Chondrocyte (in vitro differentiated cells): ENCODE results near the gene OSMR. TPM values are rescaled to one million over a fixed set of nuclear protein-coding genes. Genes with fewer than 3 reads are reported as not detected.
"Not testable (repeated sequence)": the region's sequence is repeated elsewhere in the genome, so short reads cannot be mapped to it uniquely, and the experiment has no call there.

Experiments used
- DNase-seq: peaks from one replicate; pipeline ENCODE4 v3.0.0; 2021; ENCODE audit warnings: mixed read lengths, low spot score
- H3K27ac Mint-ChIP-seq: one replicate; pipeline ENCODE4 v1.8.0; 2021; ENCODE audit warnings: mild to moderate bottlenecking, moderate library complexity, mixed read lengths; ENCODE audit not compliant: unreplicated experiment
- H3K27me3 Mint-ChIP-seq: 2 replicates; pipeline ENCODE4 v1.8.0; 2021; ENCODE audit warnings: low read depth, mixed read lengths
- H3K36me3 Mint-ChIP-seq: 2 replicates; pipeline ENCODE4 v1.8.0; 2021; ENCODE audit warnings: low read depth, mixed read lengths
- H3K4me1 Mint-ChIP-seq: 2 replicates; pipeline ENCODE4 v1.8.0; 2021; ENCODE audit warnings: low read depth, mild to moderate bottlenecking, mixed read lengths
- H3K4me3 Mint-ChIP-seq: one replicate; pipeline ENCODE4 v1.8.0; 2021; ENCODE audit warnings: mild to moderate bottlenecking, moderate library complexity, mixed read lengths; ENCODE audit not compliant: unreplicated experiment
- H3K9me3 Mint-ChIP-seq: 2 replicates; pipeline ENCODE4 v1.8.0; 2021; ENCODE audit warnings: low read depth, mixed read lengths
- CTCF ChIP-seq: fragments of 200-600 bp; sonication (generic); IDR thresholded peaks from 2 replicates; pipeline ENCODE4 v1.5.0; 2021; ENCODE audit warnings: antibody characterized with exemption, mild to moderate bottlenecking, moderate library complexity
- total RNA-seq: library from RNA; stranded (reverse); gene quantifications from 3 replicates; pipeline ENCODE4 v1.2.1, GENCODE V29; 2021

The OSMR gene
- total RNA-seq, 1 donor from 2014 or later, result 43.0 TPM

GRCh38 chr5:38843665-38844064, 2.1 kb upstream of the OSMR start:
- Mint-ChIP-seq H3K27ac (no peak overlapping the region), H3K4me3 (no peak overlapping the region), H3K4me1 (peaks cover 48% of the 10 kb centered on the region), H3K36me3 (peaks cover 6% of the 10 kb centered on the region), H3K9me3 (peaks cover 4% of the 10 kb centered on the region), H3K27me3 (no peaks in the 10 kb centered on the region)
- DNase-seq, result no peak
- no peak for TF ChIP-seq CTCF

GRCh38 chr5:38846379-38847011, 683 bp downstream of the OSMR start:
- Mint-ChIP-seq H3K4me1 (peaks cover 42% of the 10 kb centered on the region), H3K36me3 (peaks cover 11% of the 10 kb centered on the region), H3K27ac (peak overlapping the region; percentile 87), H3K4me3 (peak overlapping the region; percentile 93), H3K27me3 (no peaks in the 10 kb centered on the region), H3K9me3 (peaks cover 10% of the 10 kb centered on the region)
- TF ChIP-seq CTCF, result no peak
- DNase-seq, result no peak

GRCh38 chr5:38847559-38848347, 1.9 kb downstream of the OSMR start:
- peaks cover 39% of the 10 kb centered on the region for H3K4me1 Mint-ChIP-seq
- TF ChIP-seq CTCF, result no peak
- H3K27me3 Mint-ChIP-seq, result no peaks in the 10 kb centered on the region
- H3K36me3 Mint-ChIP-seq, result peaks cover 12% of the 10 kb centered on the region
- peak overlapping the region; percentile 50 for H3K4me3 Mint-ChIP-seq
- no peak for DNase-seq
- H3K27ac Mint-ChIP-seq, result no peak overlapping the region
- H3K9me3 Mint-ChIP-seq, result peaks cover 15% of the 10 kb centered on the region

GRCh38 chr5:38848637-38849036, 2.8 kb downstream of the OSMR start:
- Mint-ChIP-seq H3K4me1 (peaks cover 38% of the 10 kb centered on the region), H3K36me3 (peaks cover 10% of the 10 kb centered on the region), H3K9me3 (peaks cover 14% of the 10 kb centered on the region), H3K27ac (no peak overlapping the region), H3K4me3 (no peak overlapping the region), H3K27me3 (no peaks in the 10 kb centered on the region)
- no peak for DNase-seq
- no peak for TF ChIP-seq CTCF

- not testable (repeated sequence) for DNase-seq, H3K27ac Mint-ChIP-seq, H3K27me3 Mint-ChIP-seq, H3K4me3 Mint-ChIP-seq
- H3K36me3 Mint-ChIP-seq, result peaks cover 12% of the 10 kb centered on the region
- peaks cover 29% of the 10 kb centered on the region for H3K4me1 Mint-ChIP-seq
- peaks cover 14% of the 10 kb centered on the region for H3K9me3 Mint-ChIP-seq
Observed at GRCh38 chr5:38851640-38852039, 5.8 kb downstream of the OSMR start.
